Endothelial cell of umbilical vein (primary cell): Measurements from ENCODE around the gene NECAB2. TPM values are rescaled to one million over a fixed set of nuclear protein-coding genes. Genes with fewer than 3 reads are reported as not detected.
A peak's percentile ranks its signal among the peaks of the same experiment; 100 is the strongest.

ENCODE experiments used
- BruUV-seq: library from RNA; stranded (reverse); fragments of 400-500 nt; replicated peaks from 2 replicates; lab custom pipeline; 2021; lab: Mats Ljungman, UMichigan
- CTCF ChIA-PET: fragments of 300-600, 350-600 bp; sonication (Branson Sonifier 250); formaldehyde crosslinking; loops from one replicate; lab custom pipeline; 2021; ENCODE audit warnings: antibody characterized with exemption, inconsistent platforms; lab: Charles Lee
- POLR2A ChIA-PET: fragments of 300-600, 350-600 bp; sonication (Branson Sonifier 250); formaldehyde crosslinking; loops from one replicate; lab custom pipeline; 2021; ENCODE audit warnings: antibody characterized with exemption, inconsistent platforms; lab: Charles Lee
- DNase-seq: peaks from one replicate; pipeline ENCODE4 v3.0.0-alpha.2; 2011; ENCODE audit warnings: low read depth, low spot score
- FAIRE-seq: peaks from 2 replicates; lab custom pipeline; 2011; peaks lifted over from hg19 to GRCh38; lab: Jason Lieb, UNC
- H2AFZ ChIP-seq: 2 replicates; pipeline ENCODE4 v1.6.0; 2012; ENCODE audit warnings: low read depth, low read length, control low read depth, inconsistent platforms
- H3K27ac ChIP-seq: 2 replicates; pipeline ENCODE4 v1.5.1; 2011; ENCODE audit warnings: low read depth, mild to moderate bottlenecking, control low read depth, low read length, moderate library complexity; ENCODE audit not compliant: insufficient read depth
- H3K27me3 ChIP-seq, 2 experiments: 2 replicates each; pipeline versions ENCODE4 v1.6.0 to v1.6.1; 2011; ENCODE audit warnings: low read length in 2 of 2, mixed read lengths in 1 of 2; ENCODE audit not compliant: control insufficient read depth in 2 of 2, insufficient read depth in 2 of 2
- H3K36me3 ChIP-seq, 2 experiments: 2 replicates in 1 of 2; 3 replicates in 1 of 2; pipeline ENCODE4 v1.5.1; 2011; ENCODE audit warnings: low read length in 2 of 2, mild to moderate bottlenecking in 1 of 2, moderate library complexity in 1 of 2; ENCODE audit not compliant: control insufficient read depth in 2 of 2, insufficient read depth in 2 of 2; ENCODE audit errors: extremely low read depth in 1 of 2
- H3K4me1 ChIP-seq: 3 replicates; pipeline ENCODE4 v1.5.1; 2011; ENCODE audit warnings: mild to moderate bottlenecking, low read length; ENCODE audit not compliant: control insufficient read depth, insufficient read depth; ENCODE audit errors: extremely low read depth
- H3K4me2 ChIP-seq: 2 replicates; pipeline ENCODE4 v1.6.1; 2011; ENCODE audit warnings: low read length, control low read depth, mixed read lengths; ENCODE audit not compliant: insufficient read depth
- H3K4me3 ChIP-seq, 3 experiments: fragments of 200-600 bp in 1 of 3; sonication (generic), shearing (Covaris generic) in 1 of 3; replicated peaks in 1 of 3; 2 replicates each; pipeline ENCODE4 v1.5.1; 2011 to 2016; ENCODE audit warnings: control low read depth in 3 of 3, low read length in 3 of 3, mild to moderate bottlenecking in 2 of 3, inconsistent platforms in 1 of 3, low read depth in 1 of 3, moderate library complexity in 1 of 3; ENCODE audit not compliant: insufficient read depth in 1 of 3
- H3K79me2 ChIP-seq: 2 replicates; pipeline ENCODE4 v1.6.0; 2012; ENCODE audit warnings: low read length, inconsistent platforms; ENCODE audit not compliant: control insufficient read depth, insufficient read depth
- H3K9ac ChIP-seq: replicated peaks from 2 replicates; pipeline ENCODE3; 2011; ENCODE audit warnings: low read length, control low read depth; ENCODE audit not compliant: insufficient read depth; ENCODE audit errors: extremely low read depth
- H3K9me1 ChIP-seq: replicated peaks from 3 replicates; pipeline ENCODE4 v1.6.0; 2011; ENCODE audit warnings: mild to moderate bottlenecking, low read length; ENCODE audit not compliant: control insufficient read depth, insufficient read depth; ENCODE audit errors: extremely low read depth
- H3K9me3 ChIP-seq: replicated peaks from 2 replicates; pipeline ENCODE4 v1.5.1; 2012; ENCODE audit warnings: low read length, inconsistent platforms; ENCODE audit not compliant: control insufficient read depth, insufficient read depth
- H4K20me1 ChIP-seq: replicated peaks from 2 replicates; pipeline ENCODE3; 2011; ENCODE audit warnings: mild to moderate bottlenecking, low read length; ENCODE audit not compliant: control insufficient read depth, insufficient read depth; ENCODE audit errors: extremely low read depth
- FOS ChIP-seq: IDR thresholded peaks from 2 replicates; pipeline ENCODE4 v1.6.1; 2011; ENCODE audit warnings: mild to moderate bottlenecking, low read length, moderate library complexity, borderline replicate concordance; ENCODE audit not compliant: insufficient read depth
- GATA2 ChIP-seq: IDR thresholded peaks from 2 replicates; pipeline ENCODE4 v1.7.0; 2011; ENCODE audit warnings: low read depth, mild to moderate bottlenecking, moderate library complexity, mixed read lengths, low read length; ENCODE audit not compliant: insufficient read length, insufficient read depth
- POLR2A ChIP-seq: IDR thresholded peaks from 2 replicates; pipeline ENCODE4 v1.6.1; 2012; ENCODE audit warnings: low read depth, mild to moderate bottlenecking, control low read depth, low read length
- POLR2AphosphoS5 ChIP-seq: IDR thresholded peaks from 2 replicates; pipeline ENCODE4 v1.6.1; 2012; ENCODE audit warnings: low read depth, mild to moderate bottlenecking, control low read depth, low read length, moderate library complexity; ENCODE audit not compliant: insufficient read depth
- dilution Hi-C: fragments of 300-500 bp; cut with MboI; formaldehyde crosslinking; loops from one replicate; pipeline ENCODE4 v1.15.0; 2019; ENCODE audit warnings: low sequenced_read_pairs; ENCODE audit not compliant: extremely low pct_ligation_motif_present
- intact Hi-C: fragments of 100-400 bp; cut with micrococcal nuclease; formaldehyde crosslinking; loops from one replicate; pipeline ENCODE4 v1.10.0; 2022
- polyA plus RNA-seq, 4 experiments: library from polyadenylated mRNA; depleted of rRNA in 3 of 4; stranded (reverse) in 3 of 4; unstranded in 1 of 4; fragments of >200 nt; gene quantifications; 2 replicates each; pipeline versions ENCODE4 v1.2.1 to v1.2.3, GENCODE V29; 2011 to 2012; ENCODE audit warnings: missing spikeins in 1 of 4
- total RNA-seq: library from RNA; stranded (reverse); gene quantifications from 2 replicates; pipeline ENCODE4 v1.2.3, GENCODE V29; 2021
- TF ChIP-seq, protein P1 (sequence below), 2 donors: IDR thresholded peaks; 1 replicate in 1 of 2; 2 replicates in 1 of 2; pipeline ENCODE4 v1.5.1; 2011; ENCODE audit warnings: low read length in 2 of 2, mild to moderate bottlenecking in 2 of 2, moderate library complexity in 2 of 2, control low read depth in 1 of 2, inconsistent platforms in 1 of 2, low read depth in 1 of 2; ENCODE audit not compliant: insufficient read depth in 1 of 2; ENCODE audit errors: extremely low read depth in 1 of 2
- TF ChIP-seq, protein P2 (sequence below): IDR thresholded peaks from 2 replicates; pipeline ENCODE4 v1.6.1; 2011; ENCODE audit not compliant: insufficient read depth, insufficient read length

NECAB2 gene
- total and polyA plus RNA-seq, 2 donors (not counting 3 experiments of a cell fraction or from before 2014, with no cell fraction given), result 0.26 to 0.31 TPM

DNA sequence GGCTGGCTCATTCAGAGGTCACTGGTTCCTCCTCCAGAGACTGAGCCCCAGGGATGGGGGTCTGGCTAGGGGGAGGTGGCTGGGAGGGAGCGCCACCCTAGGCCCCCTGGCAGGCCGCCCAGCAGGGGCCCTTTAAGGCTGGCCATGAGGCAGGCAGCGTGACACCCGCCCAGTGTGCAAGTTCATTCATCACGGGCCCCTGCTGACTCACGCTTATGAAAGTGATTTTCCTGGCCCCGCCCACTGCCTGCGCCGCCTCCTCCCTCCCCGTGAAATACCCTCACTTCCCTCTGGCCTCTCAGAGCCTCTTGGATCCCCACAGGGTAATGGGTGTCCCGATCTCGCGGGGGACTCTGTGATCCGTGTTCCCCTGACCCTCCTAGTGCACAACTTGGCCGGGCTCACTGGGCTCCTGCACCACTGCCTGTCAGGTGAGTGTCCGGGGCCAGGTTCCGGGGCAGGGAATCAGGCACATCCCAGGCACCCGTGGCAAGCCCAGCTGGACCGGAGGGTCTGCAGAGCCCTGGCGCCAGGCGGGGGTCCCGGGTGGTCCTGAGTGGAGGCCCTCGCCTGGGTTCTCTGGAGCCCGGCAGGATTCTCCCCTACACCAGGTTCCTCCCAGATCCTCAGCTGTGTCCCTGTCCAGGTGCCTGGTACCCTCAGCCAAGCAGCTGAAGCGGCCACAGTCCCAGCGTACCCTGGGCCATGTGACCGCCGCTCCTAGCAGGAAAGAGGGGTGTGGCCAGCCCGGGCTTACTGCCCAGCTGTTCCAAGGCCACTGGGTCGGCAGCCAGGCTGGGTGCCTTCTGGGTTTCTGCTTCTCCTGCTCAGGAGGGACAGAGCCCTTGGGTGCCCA lies 14.9 kb upstream of the NECAB2 start, which contains the start of gene OSGIN1:
OSGIN1 (plus strand) TSS at position 301 of the 856 bp plus-strand sequence. CDS start 4,432 bp downstream, outside the sequence.
- Histone ChIP-seq H3K4me2 (peak within 1 kb of the TSS; percentile 70), H3K36me3 (no peaks in the 10 kb centered on the region), H4K20me1 (no peaks in the 10 kb centered on the region), H3K9me1 (no peaks in the 10 kb centered on the region), H3K4me3 (peak within 1 kb of the TSS; percentile 54 to 78 (median 55)), H3K27ac (peak within 1 kb of the TSS; percentile 91), H3K9ac (peak within 1 kb of the TSS; percentile 87), H3K27me3 (no peaks in the 10 kb centered on the region), H3K4me1 (peaks cover 22% of the 10 kb centered on the region), H3K9me3 (no peaks in the 10 kb centered on the region), H3K79me2 (peaks cover 4% of the 10 kb centered on the region), H2AFZ (peak within 1 kb of the TSS; percentile 95)
- intact Hi-C loops, result loop anchor here (1.0 to 10.0 kb wide), 5 partner anchors 26 to 352 kb away; partner anchors contain the start of genes MLYCD and TAF1C
- FAIRE-seq (peak; percentile 97), DNase-seq (peak; percentile 90)
- ChIA-PET POLR2A (interaction anchor here (0.5 to 0.9 kb wide), 2 partner anchors 54 to 929 kb away, joined by 3 to 8 read pairs; partner anchors contain the start of gene MLYCD), CTCF (interaction anchor here (0.7 to 2.1 kb wide), 14 partner anchors 11 to 234 kb away, joined by 3 to 14 read pairs (median 3); partner anchors contain the start of genes MBTPS1 and TAF1C)
- dilution Hi-C loops, result no loop called here
- TF ChIP-seq POLR2A (peak; percentile 77), FOS (peak; percentile 60), GATA2 (no peak), POLR2AphosphoS5 (peak; percentile 70)
- TF ChIP-seq, protein P1, sequence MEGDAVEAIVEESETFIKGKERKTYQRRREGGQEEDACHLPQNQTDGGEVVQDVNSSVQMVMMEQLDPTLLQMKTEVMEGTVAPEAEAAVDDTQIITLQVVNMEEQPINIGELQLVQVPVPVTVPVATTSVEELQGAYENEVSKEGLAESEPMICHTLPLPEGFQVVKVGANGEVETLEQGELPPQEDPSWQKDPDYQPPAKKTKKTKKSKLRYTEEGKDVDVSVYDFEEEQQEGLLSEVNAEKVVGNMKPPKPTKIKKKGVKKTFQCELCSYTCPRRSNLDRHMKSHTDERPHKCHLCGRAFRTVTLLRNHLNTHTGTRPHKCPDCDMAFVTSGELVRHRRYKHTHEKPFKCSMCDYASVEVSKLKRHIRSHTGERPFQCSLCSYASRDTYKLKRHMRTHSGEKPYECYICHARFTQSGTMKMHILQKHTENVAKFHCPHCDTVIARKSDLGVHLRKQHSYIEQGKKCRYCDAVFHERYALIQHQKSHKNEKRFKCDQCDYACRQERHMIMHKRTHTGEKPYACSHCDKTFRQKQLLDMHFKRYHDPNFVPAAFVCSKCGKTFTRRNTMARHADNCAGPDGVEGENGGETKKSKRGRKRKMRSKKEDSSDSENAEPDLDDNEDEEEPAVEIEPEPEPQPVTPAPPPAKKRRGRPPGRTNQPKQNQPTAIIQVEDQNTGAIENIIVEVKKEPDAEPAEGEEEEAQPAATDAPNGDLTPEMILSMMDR (IDR thresholded peaks at IDR 0.05; ENCODE audit: extremely low read depth in 1 of 2, insufficient read depth in 1 of 2, low read depth in 1 of 2, low read length in 2 of 2), result no peak
- TF ChIP-seq, protein P2, sequence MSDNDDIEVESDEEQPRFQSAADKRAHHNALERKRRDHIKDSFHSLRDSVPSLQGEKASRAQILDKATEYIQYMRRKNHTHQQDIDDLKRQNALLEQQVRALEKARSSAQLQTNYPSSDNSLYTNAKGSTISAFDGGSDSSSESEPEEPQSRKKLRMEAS, result peak; percentile 41
- BruUV-seq, result TSS peak; percentile 52
